HG03558 (cell line): ENCODE measurements around the gene FOLR1.

Experiments used
- ATAC-seq: cut with Tn5 transposase; IDR thresholded peaks from one replicate; pipeline ENCODE4 v1.9.1; 2021; ENCODE audit warnings: moderate number of reproducible peaks; ENCODE audit not compliant: unreplicated experiment; ENCODE audit errors: extremely low read depth

FOLR1 gene

GRCh38 chr11:72244361-72245262 is 52.7 kb downstream of the FOLR1 start:
- ATAC-seq, result no peak

- no peak for ATAC-seq
These were observed 53.4 kb downstream of the FOLR1 start for GRCh38 chr11:72245263-72245816.
